Measurements from ENCODE around the gene PRG3. TPM values are rescaled to one million over a fixed set of nuclear protein-coding genes. Genes with fewer than 3 reads are reported as not detected.

PRG3 gene
- total and polyA plus RNA-seq, 9 of the 15 experiments (the other 6 are each of a cell fraction or from before 2014, with no cell fraction given): 0.18 to 0.55 (median 0.38) TPM; not detected in 6

GRCh38 chr11:57358991-57359390, 22.0 kb downstream of the PRG3 start:
- ChIA-PET POLR2A (interaction anchor here (0.6 to 1.6 kb wide), 4 partner anchors 9 to 37 kb away, joined by 3 to 4 read pairs (median 3); no protein-coding TSS in a partner anchor), CTCF (ENCODE audit: low intra/inter-chr PET ratio) (no interaction called here)
- Histone ChIP-seq H3K4me3 (no peak overlapping the region), H4K20me1 (replicated peaks; ENCODE audit: control insufficient read depth, insufficient read depth, low read length) (no peaks in the 10 kb centered on the region), H3K4me2 (ENCODE audit: insufficient read depth, low read length) (no peak overlapping the region; the same call in 1 of the 2 replicates), H3K27me3 (ENCODE audit: control insufficient read depth in 2 of 2, insufficient read depth in 2 of 2, low read length in 2 of 2) (no peaks in the 10 kb centered on the region), H3K9ac (ENCODE audit: insufficient read depth in 1 of 2, low read depth in 2 of 2, low read length in 2 of 2) (peak overlapping the region in 1 of 2 experiments; percentile 38; a peak in 2 of 4 replicates), H3K27ac (ENCODE audit: extremely low read depth, low read depth, low read length) (no peak overlapping the region), H3K9me1 (ENCODE audit: control insufficient read depth, insufficient read depth, low read length) (no peaks in the 10 kb centered on the region), H3K9me3 (replicated peaks; ENCODE audit: control insufficient read depth, insufficient read depth, low read depth, low read length) (no peaks in the 10 kb centered on the region), H2AFZ (ENCODE audit: low read depth, low read length) (peak overlapping the region; percentile 38; the same call in 1 of the 2 replicates), H3K79me2 (ENCODE audit: control insufficient read depth, insufficient read depth, low read length) (no peaks in the 10 kb centered on the region), H3K36me3 (ENCODE audit: control insufficient read depth, insufficient read depth, low read length) (no peaks in the 10 kb centered on the region), H3K4me1 (replicated peaks in 1 of 2; ENCODE audit: control insufficient read depth in 2 of 2, insufficient read depth in 2 of 2, low read length in 2 of 2) (peaks cover 13 to 25% of the 10 kb centered on the region in 2 experiments)
- WGBS (ENCODE audit: insufficient coverage, low coverage, missing lambda C conversion rate): 55% methylated on average over 8 of the region's 9 CpGs
- in situ Hi-C loops (cut with MboI): no loop called here
- BruUV-seq (replicated peaks): no TSS peak
- FAIRE-seq (no peak), ATAC-seq (peak; percentile 14; the same call in 1 of the 3 replicates), DNase-seq (ENCODE audit: extremely low read depth in 1 of 4, low spot score in 3 of 4) (no peak)
- intact Hi-C loops (cut with micrococcal nuclease): loop anchor here (2.0 kb wide), 1 partner anchor 44 kb away; no protein-coding TSS in a partner anchor
- TF ChIP-seq ZBTB8A (IDR thresholded peaks at IDR 0.05; ENCODE audit: partially characterized antibody) (no peak), NRF1 (conservative IDR thresholded peaks at IDR 0.05 in 1 of 2, IDR thresholded peaks at IDR 0.05 in 1 of 2) (0 out of 4 replicates have a peak, but pooled peaks have one; percentile 0 to 5), ZNF695 (CRISPR knock-in tag; IDR thresholded peaks at IDR 0.05) (no peak), STAT5A (IDR thresholded peaks at IDR 0.05; ENCODE audit: borderline replicate concordance, low read length) (no peak), NONO (IDR thresholded peaks at IDR 0.05; ENCODE audit: low read depth in 2 of 2, low read length in 1 of 2) (no peak), KDM1A (IDR thresholded peaks at IDR 0.05) (no peak), ZBTB9 (CRISPR knock-in tag; IDR thresholded peaks at IDR 0.05) (no peak), ASH1L (IDR thresholded peaks at IDR 0.05; ENCODE audit: borderline replicate concordance, low read depth, partially characterized antibody) (no peak), EGR1 (conservative IDR thresholded peaks at IDR 0.05) (peak; percentile 44; the same call in 1 of the 2 replicates), CHAMP1 (IDR thresholded peaks at IDR 0.05) (no peak), ELK1 (CRISPR knock-in tag; IDR thresholded peaks at IDR 0.05) (no peak), SRSF3 (IDR thresholded peaks at IDR 0.05; ENCODE audit: insufficient read depth, low read length) (no peak), ZNF12 (CRISPR knock-in tag; IDR thresholded peaks at IDR 0.05) (no peak), DPF2 (IDR thresholded peaks at IDR 0.05) (no peak), ELK3 (CRISPR knock-in tag; IDR thresholded peaks at IDR 0.05) (no peak)

Data from K562 (cell line).